ENCODE measurements around the gene CEACAM21. TPM values are rescaled to one million over a fixed set of nuclear protein-coding genes. Genes with fewer than 3 reads are reported as not detected.

Gene CEACAM21
- polyA plus RNA-seq, 1 of the 3 experiments (the other 2 are of a cell fraction) = not detected

DNA sequence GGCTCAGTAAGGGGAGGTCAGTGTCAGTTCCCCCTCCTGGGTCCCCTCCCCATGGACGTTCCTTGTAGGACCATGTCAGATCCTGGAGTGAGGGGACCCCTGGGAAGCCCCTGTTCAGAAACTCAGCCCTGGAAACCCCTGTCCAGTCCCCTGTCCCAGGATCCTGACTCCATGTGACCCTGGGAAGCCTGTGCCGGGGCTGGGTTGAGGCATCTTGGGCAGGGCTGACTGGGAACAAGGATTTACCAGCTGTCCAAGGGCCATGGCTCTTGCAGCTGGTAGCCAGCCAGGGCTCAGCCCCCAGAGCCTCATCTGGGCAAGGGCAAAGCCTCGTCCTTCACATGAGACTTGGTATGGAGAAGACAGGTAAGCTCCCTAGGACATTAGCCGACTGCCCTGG lies 25.8 kb downstream of the CEACAM21 start:
- WGBS (ENCODE audit: low lambda C conversion rate) = 3% methylated on average over 2 of the region's 4 CpGs
- peaks cover 20% of the 10 kb centered on the region; the same call in 1 of the 2 replicates for H3K27me3 ChIP-seq (ENCODE audit: insufficient read depth)
- CTCF ChIA-PET = no interaction called here

DNA sequence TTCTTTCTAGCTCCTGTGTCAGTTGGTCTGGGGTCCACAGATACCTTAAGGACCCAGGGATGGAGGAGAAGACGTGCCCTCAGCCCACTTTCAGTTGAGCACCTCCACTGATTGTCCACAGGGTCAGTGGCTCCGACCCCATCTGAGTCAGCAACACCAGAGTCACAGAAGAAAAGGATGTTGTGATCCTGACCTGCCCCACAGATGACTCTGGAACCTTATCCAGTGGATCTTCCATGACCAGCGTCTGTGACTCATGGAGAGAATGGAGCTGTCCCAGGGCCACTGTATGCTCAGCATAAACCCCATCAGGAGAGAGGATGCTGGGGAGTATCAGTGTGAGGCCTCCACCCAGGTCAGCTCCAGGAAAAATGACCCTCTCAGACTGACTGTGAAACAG lies 28.9 kb downstream of the CEACAM21 start:
- no peak overlapping the region for H3K4me3 ChIP-seq (ENCODE audit: low read depth in 2 of 2, low read length in 1 of 2)
- H3K27me3 ChIP-seq (ENCODE audit: insufficient read depth) = peaks cover 20% of the 10 kb centered on the region; the same call in 1 of the 2 replicates
- H3K27ac ChIP-seq (ENCODE audit: low read depth in 2 of 2, low read length in 1 of 2) = no peak overlapping the region
- no peaks in the 10 kb centered on the region for H3K79me2 ChIP-seq (ENCODE audit: insufficient read depth)
- H3F3A ChIP-seq (replicated peaks; ENCODE audit: insufficient read depth) = no peaks in the 10 kb centered on the region
- H3K4me1 ChIP-seq (ENCODE audit: control insufficient read depth in 1 of 2, insufficient read depth in 2 of 2, low read depth in 1 of 2, low read length in 1 of 2) = no peaks in the 10 kb centered on the region
- H3K9ac ChIP-seq = no peak overlapping the region
- CTCF ChIA-PET = interaction anchor here (1.3 to 3.4 kb wide), 3 partner anchors 9 to 37 kb away, joined by 4 to 25 read pairs (median 10); no protein-coding TSS in a partner anchor
- 0% methylated on average over 3 of the region's 3 CpGs for WGBS (ENCODE audit: low lambda C conversion rate)
- H3K9me2 ChIP-seq = no peaks in the 10 kb centered on the region
- POLR2A ChIA-PET = no interaction called here
- H3K4me2 ChIP-seq = no peak overlapping the region
- H3K9me3 ChIP-seq = no peaks in the 10 kb centered on the region
- H4K20me1 ChIP-seq (ENCODE audit: insufficient read depth) = no peaks in the 10 kb centered on the region
- DNase-seq = no peak
- no peak overlapping the region for H2AFZ ChIP-seq (ENCODE audit: low read depth)
- H3K36me3 ChIP-seq (replicated peaks in 1 of 2; ENCODE audit: control insufficient read depth in 1 of 2, insufficient read depth in 2 of 2, low read length in 1 of 2) = no peaks in the 10 kb centered on the region
- no peak for TF ChIP-seq JUND (IDR thresholded peaks at IDR 0.05)
- TF ChIP-seq FOSL2 (IDR thresholded peaks at IDR 0.05; ENCODE audit: borderline replicate concordance, low read depth) = no peak
- TF ChIP-seq, protein P1, sequence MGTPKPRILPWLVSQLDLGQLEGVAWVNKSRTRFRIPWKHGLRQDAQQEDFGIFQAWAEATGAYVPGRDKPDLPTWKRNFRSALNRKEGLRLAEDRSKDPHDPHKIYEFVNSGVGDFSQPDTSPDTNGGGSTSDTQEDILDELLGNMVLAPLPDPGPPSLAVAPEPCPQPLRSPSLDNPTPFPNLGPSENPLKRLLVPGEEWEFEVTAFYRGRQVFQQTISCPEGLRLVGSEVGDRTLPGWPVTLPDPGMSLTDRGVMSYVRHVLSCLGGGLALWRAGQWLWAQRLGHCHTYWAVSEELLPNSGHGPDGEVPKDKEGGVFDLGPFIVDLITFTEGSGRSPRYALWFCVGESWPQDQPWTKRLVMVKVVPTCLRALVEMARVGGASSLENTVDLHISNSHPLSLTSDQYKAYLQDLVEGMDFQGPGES (IDR thresholded peaks at IDR 0.05; ENCODE audit: low read depth, low read length) = no peak
- no peak for TF ChIP-seq ELF1 (IDR thresholded peaks at IDR 0.05)
- no peak for TF ChIP-seq RAD21 (IDR thresholded peaks at IDR 0.05; ENCODE audit: low read length)
- no peak for TF ChIP-seq RXRA (IDR thresholded peaks at IDR 0.05; ENCODE audit: borderline replicate concordance, low read depth)
- TF ChIP-seq, protein P2, sequence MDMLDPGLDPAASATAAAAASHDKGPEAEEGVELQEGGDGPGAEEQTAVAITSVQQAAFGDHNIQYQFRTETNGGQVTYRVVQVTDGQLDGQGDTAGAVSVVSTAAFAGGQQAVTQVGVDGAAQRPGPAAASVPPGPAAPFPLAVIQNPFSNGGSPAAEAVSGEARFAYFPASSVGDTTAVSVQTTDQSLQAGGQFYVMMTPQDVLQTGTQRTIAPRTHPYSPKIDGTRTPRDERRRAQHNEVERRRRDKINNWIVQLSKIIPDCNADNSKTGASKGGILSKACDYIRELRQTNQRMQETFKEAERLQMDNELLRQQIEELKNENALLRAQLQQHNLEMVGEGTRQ (IDR thresholded peaks at IDR 0.05; ENCODE audit: borderline replicate concordance, low read depth, low read length) = no peak
- TF ChIP-seq, protein P3, sequence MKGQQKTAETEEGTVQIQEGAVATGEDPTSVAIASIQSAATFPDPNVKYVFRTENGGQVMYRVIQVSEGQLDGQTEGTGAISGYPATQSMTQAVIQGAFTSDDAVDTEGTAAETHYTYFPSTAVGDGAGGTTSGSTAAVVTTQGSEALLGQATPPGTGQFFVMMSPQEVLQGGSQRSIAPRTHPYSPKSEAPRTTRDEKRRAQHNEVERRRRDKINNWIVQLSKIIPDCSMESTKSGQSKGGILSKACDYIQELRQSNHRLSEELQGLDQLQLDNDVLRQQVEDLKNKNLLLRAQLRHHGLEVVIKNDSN (IDR thresholded peaks at IDR 0.05; ENCODE audit: borderline replicate concordance, low read depth) = no peak
- TF ChIP-seq, protein P4, sequence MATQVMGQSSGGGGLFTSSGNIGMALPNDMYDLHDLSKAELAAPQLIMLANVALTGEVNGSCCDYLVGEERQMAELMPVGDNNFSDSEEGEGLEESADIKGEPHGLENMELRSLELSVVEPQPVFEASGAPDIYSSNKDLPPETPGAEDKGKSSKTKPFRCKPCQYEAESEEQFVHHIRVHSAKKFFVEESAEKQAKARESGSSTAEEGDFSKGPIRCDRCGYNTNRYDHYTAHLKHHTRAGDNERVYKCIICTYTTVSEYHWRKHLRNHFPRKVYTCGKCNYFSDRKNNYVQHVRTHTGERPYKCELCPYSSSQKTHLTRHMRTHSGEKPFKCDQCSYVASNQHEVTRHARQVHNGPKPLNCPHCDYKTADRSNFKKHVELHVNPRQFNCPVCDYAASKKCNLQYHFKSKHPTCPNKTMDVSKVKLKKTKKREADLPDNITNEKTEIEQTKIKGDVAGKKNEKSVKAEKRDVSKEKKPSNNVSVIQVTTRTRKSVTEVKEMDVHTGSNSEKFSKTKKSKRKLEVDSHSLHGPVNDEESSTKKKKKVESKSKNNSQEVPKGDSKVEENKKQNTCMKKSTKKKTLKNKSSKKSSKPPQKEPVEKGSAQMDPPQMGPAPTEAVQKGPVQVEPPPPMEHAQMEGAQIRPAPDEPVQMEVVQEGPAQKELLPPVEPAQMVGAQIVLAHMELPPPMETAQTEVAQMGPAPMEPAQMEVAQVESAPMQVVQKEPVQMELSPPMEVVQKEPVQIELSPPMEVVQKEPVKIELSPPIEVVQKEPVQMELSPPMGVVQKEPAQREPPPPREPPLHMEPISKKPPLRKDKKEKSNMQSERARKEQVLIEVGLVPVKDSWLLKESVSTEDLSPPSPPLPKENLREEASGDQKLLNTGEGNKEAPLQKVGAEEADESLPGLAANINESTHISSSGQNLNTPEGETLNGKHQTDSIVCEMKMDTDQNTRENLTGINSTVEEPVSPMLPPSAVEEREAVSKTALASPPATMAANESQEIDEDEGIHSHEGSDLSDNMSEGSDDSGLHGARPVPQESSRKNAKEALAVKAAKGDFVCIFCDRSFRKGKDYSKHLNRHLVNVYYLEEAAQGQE (IDR thresholded peaks at IDR 0.05; ENCODE audit: low read depth, low read length) = no peak
- TF ChIP-seq SIN3A (IDR thresholded peaks at IDR 0.05; ENCODE audit: borderline replicate concordance, low read depth, low read length) = no peak
- no peak for TF ChIP-seq GATA2 (CRISPR knock-in tag; IDR thresholded peaks at IDR 0.05)
- TF ChIP-seq, protein P5, sequence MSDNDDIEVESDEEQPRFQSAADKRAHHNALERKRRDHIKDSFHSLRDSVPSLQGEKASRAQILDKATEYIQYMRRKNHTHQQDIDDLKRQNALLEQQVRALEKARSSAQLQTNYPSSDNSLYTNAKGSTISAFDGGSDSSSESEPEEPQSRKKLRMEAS (IDR thresholded peaks at IDR 0.05; ENCODE audit: low read depth) = no peak
- no peak for TF ChIP-seq NFIC (IDR thresholded peaks at IDR 0.05; ENCODE audit: borderline replicate concordance)
- no peak for TF ChIP-seq CHD2 (IDR thresholded peaks at IDR 0.05; ENCODE audit: low read length, partially characterized antibody)
- TF ChIP-seq TAF1 (IDR thresholded peaks at IDR 0.05; ENCODE audit: borderline replicate concordance, low read depth, low read length) = no peak

More for the DNA sequence above, 25.8 kb downstream of the CEACAM21 start:
- no peak overlapping the region for H3K9ac ChIP-seq
- no peaks in the 10 kb centered on the region for H3K36me3 ChIP-seq (replicated peaks in 1 of 2; ENCODE audit: control insufficient read depth in 1 of 2, insufficient read depth in 2 of 2, low read length in 1 of 2)
- no peaks in the 10 kb centered on the region for H3K79me2 ChIP-seq (ENCODE audit: insufficient read depth)
- H4K20me1 ChIP-seq (ENCODE audit: insufficient read depth) = no peaks in the 10 kb centered on the region
- no peak overlapping the region for H3K4me2 ChIP-seq
- H3K27ac ChIP-seq (ENCODE audit: low read depth in 2 of 2, low read length in 1 of 2) = no peak overlapping the region
- no peak overlapping the region for H3K4me3 ChIP-seq (ENCODE audit: low read depth in 2 of 2, low read length in 1 of 2)
- no peak for TF ChIP-seq RFX5 (IDR thresholded peaks at IDR 0.05; ENCODE audit: low read length)
- TF ChIP-seq FOSL2 (IDR thresholded peaks at IDR 0.05; ENCODE audit: borderline replicate concordance, low read depth) = no peak
- TF ChIP-seq SMC3 (IDR thresholded peaks at IDR 0.05; ENCODE audit: low read depth, low read length) = no peak
- TF ChIP-seq POLR2AphosphoS5 (IDR thresholded peaks at IDR 0.05; ENCODE audit: low read depth, low read length) = no peak
- TF ChIP-seq, protein P1 (IDR thresholded peaks at IDR 0.05; ENCODE audit: low read depth, low read length) = no peak
- POLR2A ChIA-PET = no interaction called here
- H3K9me3 ChIP-seq = no peaks in the 10 kb centered on the region
- H2AFZ ChIP-seq (ENCODE audit: low read depth) = no peak overlapping the region
- H3F3A ChIP-seq (replicated peaks; ENCODE audit: insufficient read depth) = no peaks in the 10 kb centered on the region
- no peaks in the 10 kb centered on the region for H3K9me2 ChIP-seq
- DNase-seq = no peak
- no peaks in the 10 kb centered on the region for H3K4me1 ChIP-seq (ENCODE audit: control insufficient read depth in 1 of 2, insufficient read depth in 2 of 2, low read depth in 1 of 2, low read length in 1 of 2)
